CD4-positive, alpha-beta T cell treated with Interleukin-2 at 100 ng/mL for 4 hours (primary cell): Measurements from ENCODE around the gene COL17A1.

ENCODE experiments used
- DNase-seq: peaks from one replicate; pipeline ENCODE4 v3.0.0-alpha.2; 2020; ENCODE audit warnings: low spot score

Gene COL17A1

DNA sequence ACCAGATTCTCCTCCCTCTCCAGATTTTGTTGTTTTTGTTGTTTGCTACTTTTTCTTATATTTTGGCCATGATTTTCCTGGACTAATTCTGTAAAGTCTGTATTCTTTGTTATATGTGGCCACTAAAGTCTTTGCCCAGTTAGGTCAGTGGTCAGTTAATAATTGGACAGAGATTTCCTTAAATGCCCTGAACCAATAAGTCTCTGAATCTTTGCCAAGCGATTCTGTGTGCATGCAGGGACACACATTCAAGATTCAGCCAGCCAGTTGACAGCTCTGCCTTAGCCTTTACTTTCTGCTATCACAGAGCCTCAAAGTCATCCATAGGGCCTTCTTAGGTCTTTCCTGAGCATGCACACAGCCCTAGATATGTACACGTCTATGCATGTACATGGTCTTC, 11.0 kb upstream of the COL17A1 start:
- no peak for DNase-seq

DNA sequence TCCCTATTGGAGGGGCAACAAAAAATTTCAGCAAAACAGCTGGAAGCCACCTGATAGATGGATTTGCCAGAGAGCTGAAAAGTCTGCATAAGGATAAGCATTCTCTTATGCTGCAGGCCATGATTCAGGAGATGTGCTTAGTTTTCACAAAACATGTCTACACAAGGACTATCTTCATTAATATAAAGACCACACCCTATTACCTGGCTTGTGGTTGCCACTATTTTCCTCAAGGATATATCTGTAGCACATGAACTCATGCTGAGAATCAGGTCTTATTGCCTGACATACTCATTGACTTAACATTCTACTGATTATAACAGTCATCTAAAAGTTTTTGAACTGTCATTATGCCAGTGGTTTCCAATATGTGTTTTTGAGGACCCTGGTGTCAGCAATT, 7.1 kb upstream of the COL17A1 start:
- no peak for DNase-seq

DNA sequence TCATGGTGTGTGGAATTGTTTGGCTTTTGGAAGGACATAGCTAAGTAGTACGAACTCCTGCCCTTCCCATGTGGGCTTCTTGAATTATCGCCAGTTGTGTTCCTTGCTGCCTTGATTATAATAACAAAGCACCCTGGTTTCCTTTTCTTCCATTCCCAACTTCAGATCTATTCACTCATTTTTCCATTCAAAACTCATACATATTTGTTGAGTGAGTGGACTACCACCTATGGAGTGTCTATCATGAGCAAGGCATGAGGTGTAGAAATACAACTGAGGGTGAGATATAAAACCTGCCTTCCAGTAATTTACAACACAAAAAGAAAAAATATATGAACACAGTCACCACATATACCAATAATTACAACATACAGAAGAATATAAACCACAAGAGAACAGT, 4.9 kb upstream of the COL17A1 start:
- no peak for DNase-seq

DNA sequence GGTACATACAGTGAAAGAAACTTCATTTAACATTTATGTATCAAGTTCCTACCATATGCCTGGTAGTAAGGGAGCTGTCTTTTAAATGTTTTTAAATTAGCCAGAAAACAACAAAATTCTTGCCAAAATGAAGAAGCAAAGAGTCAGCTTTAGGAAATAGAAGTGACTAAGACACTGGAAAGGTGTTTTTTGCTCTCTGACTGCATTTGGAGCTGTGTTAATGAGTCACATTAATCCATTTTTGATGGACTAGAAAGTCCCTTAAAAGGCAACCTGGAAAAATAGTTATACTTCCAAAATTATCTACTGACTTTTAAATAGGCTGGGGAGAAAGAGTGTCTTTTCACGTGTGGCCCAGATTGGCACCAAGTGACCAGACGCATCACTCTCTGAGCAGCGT, 3.9 kb upstream of the COL17A1 start:
- DNase-seq, result no peak

DNA sequence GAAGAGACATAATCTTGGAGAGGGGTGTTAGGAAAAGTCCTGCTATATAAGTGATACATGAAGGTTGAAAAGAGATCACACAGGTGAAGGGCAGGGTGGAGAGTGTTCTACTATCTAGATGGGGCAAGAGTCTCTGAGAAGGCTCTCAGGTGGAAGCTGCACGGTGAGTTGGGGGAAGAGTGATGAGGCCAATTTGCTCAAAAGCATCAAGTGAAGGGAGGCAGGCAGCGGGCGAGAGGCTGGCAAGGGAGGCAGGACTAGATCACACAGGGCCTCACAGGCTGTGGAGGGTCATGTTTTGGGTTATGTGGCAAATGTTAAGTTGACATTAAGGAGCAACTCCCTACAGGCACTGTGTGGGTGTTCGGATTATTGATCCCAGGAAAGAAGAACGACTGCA, 2.6 kb upstream of the COL17A1 start:
- DNase-seq, result no peak

DNA sequence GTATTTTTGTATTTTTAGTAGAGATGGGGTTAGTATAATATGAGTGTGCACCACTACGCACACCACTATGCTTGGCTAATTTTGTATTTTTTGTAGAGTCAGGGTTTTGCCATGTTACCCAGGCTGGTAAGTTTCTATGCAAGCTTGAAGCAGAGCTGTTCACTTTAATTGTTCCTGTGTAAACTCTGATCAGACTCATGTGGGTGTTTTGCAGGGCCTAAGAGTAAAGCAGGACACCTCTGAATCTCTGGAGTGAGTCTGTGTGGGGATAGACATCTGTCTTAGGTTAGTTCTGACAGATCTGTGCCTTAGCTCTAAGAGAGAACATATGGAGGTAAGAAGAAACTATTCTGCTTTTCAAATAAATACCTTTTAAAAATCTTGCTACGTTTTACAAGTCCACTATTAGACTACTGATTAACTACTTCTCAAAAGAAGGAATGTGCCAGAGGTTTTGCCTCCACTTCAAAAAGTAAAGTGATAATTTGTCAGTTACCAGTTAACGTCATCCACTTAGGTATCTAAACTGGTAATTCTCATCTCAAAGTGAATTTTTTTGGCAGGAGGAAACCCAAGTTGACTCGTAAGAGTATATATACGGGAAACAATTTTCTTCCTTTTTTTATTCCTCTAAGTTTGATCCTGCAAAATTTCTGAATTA, 1.1 kb downstream of the COL17A1 start:
- no peak for DNase-seq

- DNase-seq, result no peak
Measured at GRCh38 chr10:104081998-104082397, 3.7 kb downstream of the COL17A1 start.

DNA sequence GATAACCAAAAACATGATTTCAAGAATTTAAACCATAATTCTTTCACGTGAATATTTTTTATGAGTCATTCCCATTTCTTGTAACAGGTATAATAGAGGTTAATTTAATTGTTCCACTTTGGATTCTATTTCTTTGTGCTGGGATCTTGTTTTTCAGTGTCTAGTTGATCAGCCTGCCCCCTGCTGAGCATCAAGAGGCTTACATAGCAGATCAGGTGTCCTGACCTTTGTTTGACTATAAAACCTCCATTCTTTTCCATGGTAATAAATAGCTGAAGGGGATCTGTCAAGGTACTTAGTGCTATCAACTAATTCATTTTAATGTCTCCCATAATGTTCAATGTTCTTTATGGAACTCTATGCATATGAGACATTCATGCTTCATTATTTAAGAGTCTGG, 4.9 kb downstream of the COL17A1 start:
- DNase-seq, result peak; percentile 22

DNA sequence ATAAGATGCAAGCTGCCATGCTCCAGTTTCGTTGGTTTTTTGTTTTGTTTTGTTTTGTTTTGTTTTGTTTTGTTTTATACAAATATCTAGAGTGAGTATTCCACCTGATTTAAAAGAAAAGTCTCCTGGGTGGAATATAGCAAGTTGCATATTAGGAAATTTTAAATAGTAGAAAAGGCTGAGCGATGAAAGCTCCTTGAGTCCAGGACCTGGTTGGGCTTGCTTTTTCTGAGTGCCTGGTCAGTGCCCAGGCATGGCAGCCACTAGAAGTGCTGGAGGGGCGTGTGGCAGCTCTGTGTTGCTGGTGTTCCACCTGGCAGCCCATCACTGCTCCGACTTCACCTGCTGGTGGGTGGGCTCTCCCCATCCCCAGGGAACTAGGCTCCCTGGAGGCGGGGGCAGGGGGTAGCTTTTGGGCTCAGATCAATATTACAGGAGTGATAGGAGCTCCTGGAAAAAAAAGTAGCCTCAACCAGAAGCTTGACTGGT, 8.0 kb downstream of the COL17A1 start:
- DNase-seq, result no peak

- no peak for DNase-seq
Measured at GRCh38 chr10:104077247-104077646, 8.4 kb downstream of the COL17A1 start.

GRCh38 chr10:104076743-104077160, 8.9 kb downstream of the COL17A1 start:
- no peak for DNase-seq

DNA sequence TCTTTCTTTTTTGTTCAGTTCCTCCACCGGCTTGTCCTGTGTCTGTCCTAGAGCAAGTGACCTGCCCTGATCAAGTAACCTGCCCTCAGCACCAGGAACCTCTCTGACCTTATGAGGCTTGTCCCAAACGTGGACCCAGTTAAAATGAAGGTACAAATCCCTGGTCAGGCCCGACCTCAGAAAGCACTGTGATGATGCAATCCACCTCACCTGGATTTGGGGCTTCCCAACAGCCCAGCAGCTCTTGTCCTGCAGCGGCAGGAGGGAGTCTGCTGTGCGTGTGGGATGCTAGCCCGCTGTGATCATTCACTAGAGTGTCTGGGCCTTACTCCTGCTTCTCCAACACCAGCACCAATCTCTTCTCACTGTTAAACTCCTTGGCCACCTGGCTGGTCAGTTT, 11.2 kb downstream of the COL17A1 start:
- no peak for DNase-seq

DNA sequence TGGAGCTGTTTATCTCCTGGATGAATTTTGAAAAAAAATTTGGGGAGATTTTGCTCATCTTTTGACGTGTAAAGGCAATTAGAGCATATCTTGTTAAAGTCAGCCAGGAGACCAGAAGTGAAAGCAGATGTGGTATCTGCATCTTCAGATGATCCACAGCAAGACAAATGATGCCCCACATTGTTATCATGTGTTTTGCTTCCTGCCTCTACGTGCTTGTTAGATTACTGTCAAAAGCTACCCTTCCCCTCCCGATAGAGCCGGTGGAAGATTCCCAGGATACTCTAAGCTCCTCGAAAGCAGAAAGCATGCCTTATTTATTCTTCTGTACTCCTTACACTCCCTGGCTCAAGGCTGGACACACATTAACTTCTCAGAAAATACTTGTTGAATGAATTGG, 12.9 kb downstream of the COL17A1 start:
- no peak for DNase-seq

DNA sequence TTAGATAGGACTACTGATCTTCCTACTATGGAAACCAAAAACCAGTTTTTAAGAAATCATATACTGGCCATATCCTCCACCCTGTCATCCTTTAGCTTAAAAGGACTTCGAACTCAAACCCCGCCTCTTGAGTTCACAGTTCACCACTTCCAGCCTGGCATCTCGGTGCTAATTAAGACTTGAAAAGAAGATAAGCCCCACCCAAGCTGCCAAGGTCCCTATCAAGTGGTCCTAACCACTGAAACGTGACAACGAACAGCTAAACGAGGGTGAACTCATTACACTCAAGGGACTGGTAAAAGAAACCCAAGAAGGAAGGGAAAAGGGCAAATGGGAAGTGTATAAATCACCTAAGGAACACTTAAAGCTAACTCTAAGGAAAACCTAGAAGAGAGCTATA, 16.1 kb downstream of the COL17A1 start:
- no peak for DNase-seq

DNA sequence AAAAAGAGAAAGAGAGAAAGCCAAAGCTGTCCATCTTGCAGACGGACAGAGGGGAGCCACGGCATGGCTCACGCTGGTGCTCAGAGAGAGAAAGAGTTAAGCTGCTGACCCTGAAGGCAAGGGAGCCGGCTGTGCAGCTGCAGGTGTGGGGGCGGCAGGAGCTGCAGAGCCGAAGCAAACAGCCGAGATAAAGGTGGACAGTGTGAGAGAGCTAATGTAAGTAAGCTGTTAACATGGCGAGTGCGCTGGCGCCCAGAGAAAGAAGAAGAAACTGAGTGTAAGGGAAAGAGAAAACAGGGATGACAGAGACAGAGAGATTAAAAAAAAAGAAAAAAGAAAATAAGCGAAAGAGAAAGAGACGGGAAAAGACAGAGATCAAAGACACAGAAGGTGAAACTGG, 18.2 kb downstream of the COL17A1 start:
- no peak for DNase-seq

GRCh38 chr10:104066945-104067344, 18.7 kb downstream of the COL17A1 start:
- no peak for DNase-seq

DNA sequence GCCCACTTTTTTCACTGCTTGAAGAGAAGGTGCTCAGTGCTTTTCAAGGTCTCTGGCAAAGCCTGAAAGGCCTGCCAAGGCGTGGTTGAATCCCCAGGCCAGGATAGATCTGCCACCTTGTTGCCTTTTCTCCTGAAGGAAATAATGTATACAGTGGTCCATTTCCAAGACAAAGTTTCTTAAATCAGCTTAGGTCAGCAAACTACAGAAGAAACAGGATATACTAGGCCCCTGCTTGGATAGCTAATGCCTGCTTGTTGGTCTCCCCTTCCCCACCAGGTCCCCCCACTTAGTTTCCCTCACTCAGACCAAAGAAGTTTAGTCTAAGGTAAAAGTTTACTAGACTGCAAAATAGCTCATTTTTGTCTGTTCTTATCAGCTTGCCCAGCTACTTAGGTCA, 19.9 kb downstream of the COL17A1 start:
- DNase-seq, result no peak

DNA sequence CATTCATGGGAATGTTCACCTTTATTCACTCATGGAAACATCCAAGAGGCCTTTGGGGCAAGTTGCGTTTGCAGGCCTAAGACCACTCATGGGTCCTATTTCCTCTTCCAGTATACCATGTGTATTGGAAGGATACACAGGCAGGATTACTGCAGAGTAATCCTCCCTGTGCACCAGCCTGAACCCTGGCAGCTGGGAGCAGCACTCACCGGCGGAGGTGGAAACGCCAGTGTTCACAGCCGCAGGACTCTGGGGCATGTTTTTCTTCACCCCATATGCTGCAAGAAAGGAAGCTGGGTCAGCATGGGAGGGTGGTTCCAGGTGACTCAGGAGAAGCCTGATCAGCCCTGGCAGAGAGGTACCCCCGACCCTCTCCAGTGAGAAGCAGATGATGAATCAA, 24.5 kb downstream of the COL17A1 start:
- no peak for DNase-seq

- DNase-seq, result no peak
Measured at GRCh38 chr10:104059364-104059763, 26.3 kb downstream of the COL17A1 start.

DNA sequence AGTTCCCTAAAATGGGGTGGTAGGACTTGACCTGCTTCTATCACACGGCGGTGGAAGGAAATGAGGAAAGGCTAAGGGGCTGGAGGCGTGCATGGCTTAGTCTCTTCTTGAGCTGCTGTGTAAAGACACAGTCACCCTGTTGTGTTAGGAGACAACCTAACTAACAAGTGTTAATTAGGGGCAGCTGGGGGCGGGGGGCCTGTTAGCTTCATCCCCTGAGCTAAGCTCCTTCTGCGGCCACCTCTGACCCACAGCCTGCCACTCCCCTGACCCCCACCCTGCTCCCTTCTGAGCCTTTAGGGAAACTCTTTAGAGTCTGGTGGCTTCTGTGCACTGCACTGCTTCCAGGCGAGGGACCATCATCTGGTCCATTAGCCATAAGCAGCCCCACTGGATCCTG, 28.0 kb downstream of the COL17A1 start:
- DNase-seq, result no peak

- DNase-seq, result no peak
Measured at GRCh38 chr10:104056619-104057273, 28.9 kb downstream of the COL17A1 start.

- DNase-seq, result no peak
Measured at GRCh38 chr10:104054430-104054829, 31.2 kb downstream of the COL17A1 start.

GRCh38 chr10:104053201-104053600, 32.5 kb downstream of the COL17A1 start:
- DNase-seq, result no peak

GRCh38 chr10:104052431-104052830, 33.2 kb downstream of the COL17A1 start:
- DNase-seq, result no peak
